ENCODE results near the gene VAT1L. TPM values are rescaled to one million over a fixed set of nuclear protein-coding genes. Genes with fewer than 3 reads are reported as not detected.

The VAT1L gene
- total and polyA plus RNA-seq, 2 donors (not counting 1 experiment from before 2014, with no cell fraction given) = not detected

DNA sequence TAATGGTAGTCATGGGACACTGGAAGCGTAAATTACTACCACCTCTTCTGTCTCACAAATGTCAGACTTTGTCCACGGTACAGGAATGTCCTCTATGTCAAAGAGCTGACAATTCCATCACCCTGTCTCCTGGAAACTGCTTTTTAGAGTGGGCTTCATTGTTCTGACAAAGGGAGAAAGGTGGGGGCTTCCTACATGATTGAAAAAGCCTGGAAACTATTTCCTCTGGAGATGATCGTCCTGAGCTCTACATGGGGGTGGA lies 53.1 kb downstream of the VAT1L start:
- Histone ChIP-seq H3K27me3 (replicated peaks in 1 of 4; ENCODE audit: control extremely low read depth in 1 of 4, control insufficient read depth in 3 of 4, insufficient read depth in 4 of 4, low read length in 3 of 4) (no peaks in the 10 kb centered on the region), H3K4me1 (ENCODE audit: control insufficient read depth in 2 of 2, insufficient read depth in 2 of 2, low read length in 2 of 2) (no peaks in the 10 kb centered on the region), H4K20me1 (ENCODE audit: control insufficient read depth, insufficient read depth, low read length, poor library complexity, severe bottlenecking) (no peaks in the 10 kb centered on the region), H3K4me2 (replicated peaks; ENCODE audit: low read depth, low read length, poor library complexity, severe bottlenecking) (no peak overlapping the region), H3K4me3 (ENCODE audit: control extremely low read depth in 1 of 5, extremely low read depth in 1 of 5, insufficient read depth in 1 of 5, low read depth in 2 of 5, low read length in 4 of 5) (no peak overlapping the region), H3K36me3 (replicated peaks in 1 of 2; ENCODE audit: control extremely low read depth in 1 of 2, control insufficient read depth in 1 of 2, extremely low read depth in 1 of 2, insufficient read depth in 2 of 2, low read length in 1 of 2) (no peaks in the 10 kb centered on the region), H2AFZ (ENCODE audit: insufficient read depth, low read depth, low read length, poor library complexity, severe bottlenecking) (no peak overlapping the region), H3K9ac (ENCODE audit: low read length) (no peak overlapping the region), H3K27ac (ENCODE audit: low read length in 2 of 2) (no peak overlapping the region), H3K9me3 (ENCODE audit: control extremely low read depth in 1 of 3, control insufficient read depth in 2 of 3, insufficient read depth in 1 of 3, low read length in 2 of 3) (no peaks in the 10 kb centered on the region), H3K79me2 (ENCODE audit: control insufficient read depth, insufficient read depth, low read length) (no peaks in the 10 kb centered on the region)
- TF ChIP-seq, protein P1, sequence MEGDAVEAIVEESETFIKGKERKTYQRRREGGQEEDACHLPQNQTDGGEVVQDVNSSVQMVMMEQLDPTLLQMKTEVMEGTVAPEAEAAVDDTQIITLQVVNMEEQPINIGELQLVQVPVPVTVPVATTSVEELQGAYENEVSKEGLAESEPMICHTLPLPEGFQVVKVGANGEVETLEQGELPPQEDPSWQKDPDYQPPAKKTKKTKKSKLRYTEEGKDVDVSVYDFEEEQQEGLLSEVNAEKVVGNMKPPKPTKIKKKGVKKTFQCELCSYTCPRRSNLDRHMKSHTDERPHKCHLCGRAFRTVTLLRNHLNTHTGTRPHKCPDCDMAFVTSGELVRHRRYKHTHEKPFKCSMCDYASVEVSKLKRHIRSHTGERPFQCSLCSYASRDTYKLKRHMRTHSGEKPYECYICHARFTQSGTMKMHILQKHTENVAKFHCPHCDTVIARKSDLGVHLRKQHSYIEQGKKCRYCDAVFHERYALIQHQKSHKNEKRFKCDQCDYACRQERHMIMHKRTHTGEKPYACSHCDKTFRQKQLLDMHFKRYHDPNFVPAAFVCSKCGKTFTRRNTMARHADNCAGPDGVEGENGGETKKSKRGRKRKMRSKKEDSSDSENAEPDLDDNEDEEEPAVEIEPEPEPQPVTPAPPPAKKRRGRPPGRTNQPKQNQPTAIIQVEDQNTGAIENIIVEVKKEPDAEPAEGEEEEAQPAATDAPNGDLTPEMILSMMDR (IDR thresholded peaks at IDR 0.05) = no peak
- TF ChIP-seq EZH2 (IDR thresholded peaks at IDR 0.05; ENCODE audit: borderline replicate concordance, insufficient read depth, low read depth, low read length, poor library complexity, severe bottlenecking) = no peak
- ChIA-PET CTCF (no interaction called here), POLR2A (no interaction called here)
- Mint-ChIP-seq H3K4me1 (no peaks in the 10 kb centered on the region), H3K4me3 (no peak overlapping the region), H3K27ac (no peak overlapping the region), H3K27me3 (peaks cover 18% of the 10 kb centered on the region), H3K9me3 (ENCODE audit: insufficient read depth) (no peaks in the 10 kb centered on the region)
- ATAC-seq (ENCODE audit: low read depth) = no peak
- no peak for DNase-seq
- 40% methylated on average over 1 of the region's 3 CpGs for WGBS (ENCODE audit: insufficient coverage)
- intact Hi-C loops (cut with micrococcal nuclease) = no loop called here

DNA sequence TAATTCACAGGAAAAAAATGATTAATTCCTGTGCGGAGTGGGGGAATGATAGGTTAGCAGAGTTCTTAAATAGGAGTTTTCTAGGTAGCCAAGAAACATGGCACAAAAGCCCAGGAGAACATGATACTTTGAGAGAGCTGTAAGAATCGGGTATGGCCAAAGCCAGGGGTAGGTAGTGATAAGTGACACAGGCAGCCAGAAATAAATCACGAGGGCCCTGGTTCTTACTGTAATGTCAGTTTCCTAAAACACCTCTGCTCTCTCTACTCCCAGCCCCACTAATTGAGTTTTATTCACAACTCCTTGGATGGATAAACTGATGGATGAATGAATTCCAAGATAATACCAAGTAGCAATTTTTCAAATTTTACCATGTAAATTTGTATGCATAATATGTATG lies 54.1 kb downstream of the VAT1L start:
- H2AFZ ChIP-seq (ENCODE audit: insufficient read depth, low read depth, low read length, poor library complexity, severe bottlenecking) = no peak overlapping the region
- H3K79me2 ChIP-seq (ENCODE audit: control insufficient read depth, insufficient read depth, low read length) = no peaks in the 10 kb centered on the region
- H3K9me3 Mint-ChIP-seq (ENCODE audit: insufficient read depth) = no peaks in the 10 kb centered on the region
- H3K27ac Mint-ChIP-seq = no peak overlapping the region
- ChIA-PET POLR2A (no interaction called here), CTCF (no interaction called here)
- DNase-seq (no peak), ATAC-seq (ENCODE audit: low read depth) (no peak)
- no peak for TF ChIP-seq EZH2 (IDR thresholded peaks at IDR 0.05; ENCODE audit: borderline replicate concordance, insufficient read depth, low read depth, low read length, poor library complexity, severe bottlenecking)
- TF ChIP-seq, protein P1 (IDR thresholded peaks at IDR 0.05) = no peak
- 100% methylated on average over 1 of the region's 3 CpGs for WGBS (ENCODE audit: insufficient coverage)
- intact Hi-C loops (cut with micrococcal nuclease) = no loop called here
- H3K9me3 ChIP-seq (ENCODE audit: control extremely low read depth in 1 of 3, control insufficient read depth in 2 of 3, insufficient read depth in 1 of 3, low read length in 2 of 3) = no peaks in the 10 kb centered on the region
- H3K4me2 ChIP-seq (replicated peaks; ENCODE audit: low read depth, low read length, poor library complexity, severe bottlenecking) = no peak overlapping the region
- peaks cover 18% of the 10 kb centered on the region for H3K27me3 Mint-ChIP-seq
- no peak overlapping the region for H3K27ac ChIP-seq (ENCODE audit: low read length in 2 of 2)
- no peak overlapping the region for H3K4me3 ChIP-seq (ENCODE audit: control extremely low read depth in 1 of 5, extremely low read depth in 1 of 5, insufficient read depth in 1 of 5, low read depth in 2 of 5, low read length in 4 of 5)
- no peaks in the 10 kb centered on the region for H3K4me1 Mint-ChIP-seq
- no peaks in the 10 kb centered on the region for H3K27me3 ChIP-seq (replicated peaks in 1 of 4; ENCODE audit: control extremely low read depth in 1 of 4, control insufficient read depth in 3 of 4, insufficient read depth in 4 of 4, low read length in 3 of 4)
- H3K9ac ChIP-seq (ENCODE audit: low read length) = no peak overlapping the region
- no peak overlapping the region for H3K4me3 Mint-ChIP-seq
- H3K36me3 ChIP-seq (replicated peaks in 1 of 2; ENCODE audit: control extremely low read depth in 1 of 2, control insufficient read depth in 1 of 2, extremely low read depth in 1 of 2, insufficient read depth in 2 of 2, low read length in 1 of 2) = no peaks in the 10 kb centered on the region
- no peaks in the 10 kb centered on the region for H3K4me1 ChIP-seq (ENCODE audit: control insufficient read depth in 2 of 2, insufficient read depth in 2 of 2, low read length in 2 of 2)
- no peaks in the 10 kb centered on the region for H4K20me1 ChIP-seq (ENCODE audit: control insufficient read depth, insufficient read depth, low read length, poor library complexity, severe bottlenecking)

Data from B cell (primary cell).